Calu3 (cell line): ENCODE data around the gene BRINP3. TPM values are rescaled to one million over a fixed set of nuclear protein-coding genes. Genes with fewer than 3 reads are reported as not detected.

ENCODE experiments used
- BruUV-seq: library from RNA; stranded (reverse); fragments of 400-500 nt; replicated peaks from 2 replicates; lab custom pipeline; 2021; lab: Mats Ljungman, UMichigan
- CTCF ChIA-PET: fragments of 300-600 bp; sonication (Branson Sonifier 250); formaldehyde crosslinking; loops from one replicate; lab custom pipeline; 2022; ENCODE audit warnings: antibody characterized with exemption; lab: Charles Lee
- DNase-seq: peaks from one replicate; pipeline ENCODE4 v3.0.0; 2022
- H3K27ac Mint-ChIP-seq: one replicate; pipeline ENCODE4 v1.8.0; 2022; ENCODE audit warnings: mixed read lengths; ENCODE audit not compliant: unreplicated experiment
- H3K27me3 Mint-ChIP-seq: one replicate; pipeline ENCODE4 v1.8.0; 2022; ENCODE audit warnings: mixed read lengths; ENCODE audit not compliant: unreplicated experiment
- H3K36me3 Mint-ChIP-seq: one replicate; pipeline ENCODE4 v1.8.0; 2022; ENCODE audit warnings: mild to moderate bottlenecking, moderate library complexity, mixed read lengths; ENCODE audit not compliant: insufficient read depth, unreplicated experiment
- H3K4me1 Mint-ChIP-seq: one replicate; pipeline ENCODE4 v1.8.0; 2022; ENCODE audit warnings: mild to moderate bottlenecking, low read depth, mixed read lengths; ENCODE audit not compliant: unreplicated experiment
- H3K4me3 Mint-ChIP-seq: one replicate; pipeline ENCODE4 v1.8.0; 2022; ENCODE audit warnings: mild to moderate bottlenecking, low read depth, moderate library complexity, mixed read lengths; ENCODE audit not compliant: unreplicated experiment
- H3K9me3 Mint-ChIP-seq: one replicate; pipeline ENCODE4 v1.8.0; 2022; ENCODE audit warnings: low read depth, mixed read lengths; ENCODE audit not compliant: unreplicated experiment
- CTCF ChIP-seq: fragments of 200-600 bp; IDR thresholded peaks from one replicate; pipeline ENCODE4 v1.8.0; 2022; ENCODE audit warnings: antibody characterized with exemption; ENCODE audit not compliant: unreplicated experiment
- intact Hi-C: fragments of 100-400 bp; cut with micrococcal nuclease; formaldehyde crosslinking; loops from one replicate; pipeline ENCODE4 v1.10.0; 2022; ENCODE audit not compliant: unreplicated experiment
- total RNA-seq: library from RNA; stranded (reverse); gene quantifications from 2 replicates; pipeline ENCODE4 v1.2.3, GENCODE V29; 2022

BRINP3 gene
- total RNA-seq, 1 experiment from 2014 or later: not detected

GRCh38 chr1:190154744-190155143, 322.9 kb downstream of the BRINP3 start:
- no TSS peak for BruUV-seq
- H3K9me3 Mint-ChIP-seq: peaks cover 6% of the 10 kb centered on the region
- intact Hi-C loops: no loop called here

GRCh38 chr1:190147616-190148015, 330.0 kb downstream of the BRINP3 start:
- Mint-ChIP-seq H3K27me3 (no peaks in the 10 kb centered on the region), H3K4me1 (no peaks in the 10 kb centered on the region)
- DNase-seq: no peak

More at GRCh38 chr1:190154744-190155143, 322.9 kb downstream of the BRINP3 start:
- H3K27me3 Mint-ChIP-seq: no peaks in the 10 kb centered on the region
- TF ChIP-seq CTCF: no peak
- DNase-seq: no peak
- H3K27ac Mint-ChIP-seq: no peak overlapping the region
- CTCF ChIA-PET: no interaction called here
- H3K4me3 Mint-ChIP-seq: no peak overlapping the region
- H3K4me1 Mint-ChIP-seq: no peaks in the 10 kb centered on the region
- H3K36me3 Mint-ChIP-seq: no peaks in the 10 kb centered on the region

GRCh38 chr1:190144650-190145049, 333.0 kb downstream of the BRINP3 start:
- Mint-ChIP-seq H3K27ac (no peak overlapping the region), H3K4me3 (no peak overlapping the region), H3K27me3 (no peaks in the 10 kb centered on the region), H3K4me1 (no peaks in the 10 kb centered on the region), H3K36me3 (no peaks in the 10 kb centered on the region), H3K9me3 (no peaks in the 10 kb centered on the region)
- no peak for TF ChIP-seq CTCF
- no peak for DNase-seq
- intact Hi-C loops: no loop called here
- BruUV-seq: no TSS peak
- CTCF ChIA-PET: no interaction called here

More at GRCh38 chr1:190147616-190148015, 330.0 kb downstream of the BRINP3 start:
- Mint-ChIP-seq H3K36me3 (no peaks in the 10 kb centered on the region), H3K27ac (no peak overlapping the region), H3K4me3 (no peak overlapping the region), H3K9me3 (no peaks in the 10 kb centered on the region)
- no peak for TF ChIP-seq CTCF
- BruUV-seq: no TSS peak
- intact Hi-C loops: no loop called here
- CTCF ChIA-PET: no interaction called here

GRCh38 chr1:190140644-190141043, 337.0 kb downstream of the BRINP3 start:
- H3K9me3 Mint-ChIP-seq: no peaks in the 10 kb centered on the region
- no peak overlapping the region for H3K27ac Mint-ChIP-seq
- H3K27me3 Mint-ChIP-seq: no peaks in the 10 kb centered on the region
- CTCF ChIA-PET: no interaction called here
- H3K36me3 Mint-ChIP-seq: no peaks in the 10 kb centered on the region
- TF ChIP-seq CTCF: no peak
- H3K4me1 Mint-ChIP-seq: no peaks in the 10 kb centered on the region
- no peak overlapping the region for H3K4me3 Mint-ChIP-seq
- no peak for DNase-seq
- no TSS peak for BruUV-seq
- intact Hi-C loops: no loop called here
